ENCODE data around the gene TMEM184B.

The TMEM184B gene

DNA sequence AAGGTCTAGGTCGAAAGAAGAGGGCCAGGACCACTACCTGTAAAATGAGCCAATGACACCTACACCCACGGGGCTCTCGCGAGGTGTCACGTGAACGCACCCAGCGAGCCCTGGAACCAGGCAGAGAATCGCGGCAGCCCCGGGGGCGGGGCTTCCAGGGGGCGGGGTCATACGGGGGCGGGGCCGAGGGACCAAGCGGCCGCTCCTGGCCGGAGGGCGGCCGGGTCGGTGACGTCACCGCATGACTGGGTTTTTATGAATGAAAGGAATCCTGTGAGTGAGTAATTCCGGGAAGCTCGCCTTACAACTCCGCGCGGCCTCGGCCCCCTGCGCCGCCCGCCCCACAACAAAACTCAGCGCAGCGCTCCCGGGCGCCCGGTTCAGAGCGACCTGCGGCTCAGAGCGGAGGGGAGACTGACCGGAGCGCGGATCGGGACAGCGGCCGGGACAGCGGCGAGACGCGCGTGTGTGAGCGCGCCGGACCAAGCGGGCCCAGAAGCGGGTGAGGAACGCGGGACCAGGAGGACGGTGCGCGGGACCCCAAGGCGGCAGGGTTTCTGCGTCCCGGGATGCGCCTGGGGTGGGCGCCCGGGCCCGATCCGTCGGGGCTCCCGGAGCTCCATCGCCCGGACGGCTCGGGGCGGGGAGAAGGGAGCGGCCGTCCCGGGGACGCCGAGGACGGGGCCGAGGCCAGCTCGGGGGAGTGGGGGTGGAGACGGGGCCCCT lies 70.9 kb downstream of the TMEM184B start, which contains the start of gene MAFF:
Gene MAFF, plus strand, starts transcription at position 284 of the 726 bp plus-strand sequence. CDS start 11,860 bp downstream, outside the sequence.
- peak within 1 kb of the TSS; percentile 95 for H3K23ac ChIP-seq (ENCODE audit: low read depth, low read length, poor library complexity)
- DNase-seq (ENCODE audit: low spot score), result peak; percentile 95
- H4K8ac ChIP-seq (ENCODE audit: low read depth, low read length), result peak within 1 kb of the TSS; percentile 70
- peak within 1 kb of the TSS; percentile 97 for H3K9ac ChIP-seq (ENCODE audit: low read depth, low read length, poor library complexity)
- peak within 1 kb of the TSS; percentile 41 for H2BK12ac ChIP-seq (ENCODE audit: low read length)
- peaks cover 0 to 1% of the 10 kb centered on the region in 2 donors for H3K9me3 ChIP-seq (replicated peaks in 1 of 2; ENCODE audit: control insufficient read depth in 2 of 2, insufficient read depth in 1 of 2, low read depth in 1 of 2, low read length in 2 of 2)
- H3K4ac ChIP-seq (ENCODE audit: low read length), result no peak within 1 kb of the TSS
- H2AK5ac ChIP-seq (ENCODE audit: low read depth, low read length), result peak within 1 kb of the TSS; percentile 68
- H3K4me3 ChIP-seq (ENCODE audit: low read length in 2 of 2), result peak within 1 kb of the TSS; percentile 69 to 85
- no peak within 1 kb of the TSS for H4K91ac ChIP-seq (ENCODE audit: low read depth, low read length, poor library complexity)
- H2BK120ac ChIP-seq (ENCODE audit: low read depth, low read length), result no peak within 1 kb of the TSS
- peak within 1 kb of the TSS; percentile 92 for H2AFZ ChIP-seq (ENCODE audit: low read length)
- peaks cover 8 to 10% of the 10 kb centered on the region in 2 donors for H3K4me1 ChIP-seq (ENCODE audit: control insufficient read depth in 2 of 2, insufficient read depth in 1 of 2, low read depth in 1 of 2, low read length in 2 of 2)
- H3K27ac ChIP-seq (replicated peaks; ENCODE audit: low read length), result peak within 1 kb of the TSS; percentile 72
- no CpG with 5 or more reads among the region's 85 CpGs for WGBS, 2 donors (ENCODE audit: extremely low coverage in 2 of 2, insufficient read length in 2 of 2, insufficient replicate concordance in 1 of 2)
- H3K79me1 ChIP-seq (ENCODE audit: low read depth, low read length), result peaks cover 2% of the 10 kb centered on the region
- H2BK15ac ChIP-seq (ENCODE audit: low read length), result peak within 1 kb of the TSS; percentile 30
- H2BK5ac ChIP-seq (ENCODE audit: low read length), result peak within 1 kb of the TSS; percentile 26
- peak within 1 kb of the TSS; percentile 96 for H3K14ac ChIP-seq (ENCODE audit: low read length)
- peaks cover 0 to 23% (median 0%) of the 10 kb centered on the region in 3 experiments for H3K27me3 ChIP-seq (ENCODE audit: control insufficient read depth in 3 of 3, insufficient read depth in 3 of 3, low read depth in 1 of 3, low read length in 3 of 3)
- H3K4me2 ChIP-seq (ENCODE audit: insufficient read depth, low read length, poor library complexity, severe bottlenecking), result peak within 1 kb of the TSS; percentile 99
- peak within 1 kb of the TSS; percentile 96 for H3K18ac ChIP-seq (ENCODE audit: low read length)
- H3K36me3 ChIP-seq (replicated peaks in 1 of 2; ENCODE audit: control insufficient read depth in 2 of 2, insufficient read depth in 2 of 2, low read length in 2 of 2), result no peaks in the 10 kb centered on the region

- Histone ChIP-seq H3K36me3 (replicated peaks in 1 of 2; ENCODE audit: control insufficient read depth in 2 of 2, insufficient read depth in 2 of 2, low read length in 2 of 2) (no peaks in the 10 kb centered on the region), H3K4ac (ENCODE audit: low read length) (no peak overlapping the region), H3K23ac (ENCODE audit: low read depth, low read length, poor library complexity) (no peak overlapping the region), H4K91ac (ENCODE audit: low read depth, low read length, poor library complexity) (no peak overlapping the region), H3K4me1 (ENCODE audit: control insufficient read depth in 2 of 2, insufficient read depth in 1 of 2, low read depth in 1 of 2, low read length in 2 of 2) (peaks cover 8 to 10% of the 10 kb centered on the region in 2 donors), H4K8ac (ENCODE audit: low read depth, low read length) (peak overlapping the region; percentile 70), H2BK5ac (ENCODE audit: low read length) (peak overlapping the region; percentile 26), H2BK120ac (ENCODE audit: low read depth, low read length) (no peak overlapping the region), H3K4me3 (ENCODE audit: low read length in 2 of 2) (peak overlapping the region; percentile 50 to 69), H2BK12ac (ENCODE audit: low read length) (no peak overlapping the region), H3K14ac (ENCODE audit: low read length) (no peak overlapping the region), H2AFZ (ENCODE audit: low read length) (peak overlapping the region; percentile 92), H3K4me2 (ENCODE audit: insufficient read depth, low read length, poor library complexity, severe bottlenecking) (peak overlapping the region; percentile 85), H2AK5ac (ENCODE audit: low read depth, low read length) (peak overlapping the region; percentile 68), H3K9me3 (replicated peaks in 1 of 2; ENCODE audit: control insufficient read depth in 2 of 2, insufficient read depth in 1 of 2, low read depth in 1 of 2, low read length in 2 of 2) (peaks cover 0 to 1% of the 10 kb centered on the region in 2 donors), H2BK15ac (ENCODE audit: low read length) (peak overlapping the region; percentile 30), H3K27me3 (ENCODE audit: control insufficient read depth in 3 of 3, insufficient read depth in 3 of 3, low read depth in 1 of 3, low read length in 3 of 3) (peaks cover 0 to 23% (median 0%) of the 10 kb centered on the region in 3 experiments), H3K9ac (ENCODE audit: low read depth, low read length, poor library complexity) (no peak overlapping the region), H3K79me1 (ENCODE audit: low read depth, low read length) (peaks cover 2% of the 10 kb centered on the region), H3K18ac (ENCODE audit: low read length) (peak overlapping the region; percentile 84), H3K27ac (replicated peaks; ENCODE audit: low read length) (no peak overlapping the region)
- no peak for DNase-seq (ENCODE audit: low spot score)
- WGBS, 2 donors (ENCODE audit: extremely low coverage in 2 of 2, insufficient read length in 2 of 2, insufficient replicate concordance in 1 of 2), result no CpG with 5 or more reads among the region's 8 CpGs
Observed at GRCh38 chr22:38201371-38201710, 71.5 kb downstream of the TMEM184B start.

- no CpG with 5 or more reads among the region's 10 CpGs for WGBS, 2 donors (ENCODE audit: extremely low coverage in 2 of 2, insufficient read length in 2 of 2, insufficient replicate concordance in 1 of 2)
- Histone ChIP-seq H3K4me1 (ENCODE audit: control insufficient read depth in 2 of 2, insufficient read depth in 1 of 2, low read depth in 1 of 2, low read length in 2 of 2) (peaks cover 8 to 10% of the 10 kb centered on the region in 2 donors), H3K27me3 (ENCODE audit: control insufficient read depth in 3 of 3, insufficient read depth in 3 of 3, low read depth in 1 of 3, low read length in 3 of 3) (peaks cover 0 to 23% (median 0%) of the 10 kb centered on the region in 3 experiments), H3K36me3 (replicated peaks in 1 of 2; ENCODE audit: control insufficient read depth in 2 of 2, insufficient read depth in 2 of 2, low read length in 2 of 2) (no peaks in the 10 kb centered on the region), H4K8ac (ENCODE audit: low read depth, low read length) (no peak overlapping the region), H3K27ac (replicated peaks; ENCODE audit: low read length) (no peak overlapping the region), H3K18ac (ENCODE audit: low read length) (no peak overlapping the region), H3K4me3 (ENCODE audit: low read length in 2 of 2) (no peak overlapping the region), H2AFZ (ENCODE audit: low read length) (no peak overlapping the region), H3K79me1 (ENCODE audit: low read depth, low read length) (peaks cover 2% of the 10 kb centered on the region), H4K91ac (ENCODE audit: low read depth, low read length, poor library complexity) (no peak overlapping the region), H2BK15ac (ENCODE audit: low read length) (no peak overlapping the region), H3K9ac (ENCODE audit: low read depth, low read length, poor library complexity) (no peak overlapping the region), H2BK5ac (ENCODE audit: low read length) (no peak overlapping the region), H2BK12ac (ENCODE audit: low read length) (no peak overlapping the region), H3K23ac (ENCODE audit: low read depth, low read length, poor library complexity) (no peak overlapping the region), H2AK5ac (ENCODE audit: low read depth, low read length) (peak overlapping the region; percentile 71), H2BK120ac (ENCODE audit: low read depth, low read length) (no peak overlapping the region), H3K14ac (ENCODE audit: low read length) (no peak overlapping the region), H3K9me3 (replicated peaks in 1 of 2; ENCODE audit: control insufficient read depth in 2 of 2, insufficient read depth in 1 of 2, low read depth in 1 of 2, low read length in 2 of 2) (peaks cover 0 to 1% of the 10 kb centered on the region in 2 donors), H3K4ac (ENCODE audit: low read length) (no peak overlapping the region), H3K4me2 (ENCODE audit: insufficient read depth, low read length, poor library complexity, severe bottlenecking) (no peak overlapping the region)
- no peak for DNase-seq (ENCODE audit: low spot score)
Observed at GRCh38 chr22:38199826-38200559, 72.8 kb downstream of the TMEM184B start.
